HepG2 (cell line): ENCODE results near the gene PYGB. TPM values are rescaled to one million over a fixed set of nuclear protein-coding genes. Genes with fewer than 3 reads are reported as not detected.

Source experiments
- CBX1 ChIP-seq: IDR thresholded peaks from one replicate; pipeline ENCODE4 v1.6.1; 2016; ENCODE audit warnings: antibody characterized with exemption, low read depth
- CREM ChIP-seq, 2 experiments: sonication (generic) in 1 of 2; formaldehyde crosslinking in 1 of 2; IDR thresholded peaks; 2 replicates each; pipeline versions ENCODE4 v1.4.0 to v1.6.1; 2016 to 2020; ENCODE audit warnings: antibody characterized with exemption in 1 of 2, mild to moderate bottlenecking in 1 of 2, missing genetic modification reagents in 1 of 2
- ELF3 ChIP-seq: IDR thresholded peaks from 2 replicates; pipeline ENCODE4 v1.6.1; 2016; ENCODE audit warnings: missing genetic modification reagents, missing compliant biosample characterization
- FOXA1 ChIP-seq, 2 experiments: fragments of 450-650 bp in 1 of 2; sonication (generic) in 1 of 2; formaldehyde crosslinking in 1 of 2; IDR thresholded peaks; 2 replicates each; pipeline versions ENCODE4 v1.4.0 to v1.6.1; 2016 to 2020; ENCODE audit warnings: missing genetic modification reagents in 1 of 2
- GLMP ChIP-seq: sonication (generic); formaldehyde crosslinking; IDR thresholded peaks from 2 replicates; pipeline ENCODE4 v1.9.0; 2021; ENCODE audit warnings: missing genetic modification reagents, mild to moderate bottlenecking, borderline replicate concordance
- GMEB1 ChIP-seq: sonication (generic); formaldehyde crosslinking; IDR thresholded peaks from 2 replicates; pipeline ENCODE4 v1.5.1; 2020; ENCODE audit warnings: missing genetic modification reagents, mild to moderate bottlenecking, borderline replicate concordance
- HBP1 ChIP-seq: IDR thresholded peaks from 2 replicates; pipeline ENCODE4 v1.6.1; 2016; ENCODE audit warnings: low read depth, control low read depth
- MAX ChIP-seq: IDR thresholded peaks from 2 replicates; pipeline ENCODE4 v1.6.1; 2012; ENCODE audit warnings: inconsistent platforms
- NCOA1 ChIP-seq: sonication (generic); formaldehyde crosslinking; IDR thresholded peaks from 2 replicates; pipeline ENCODE4 v1.9.0; 2021; ENCODE audit warnings: missing genetic modification reagents
- NPAS2 ChIP-seq: sonication (generic); formaldehyde crosslinking; IDR thresholded peaks from 2 replicates; pipeline ENCODE4 v1.8.0; 2022; ENCODE audit warnings: mild to moderate bottlenecking, missing genetic modification reagents, borderline replicate concordance
- PRPF4 ChIP-seq: fragments of 200-400 bp; formaldehyde crosslinking; IDR thresholded peaks from 2 replicates; pipeline ENCODE4 v1.6.1; 2016; ENCODE audit warnings: low read length, low read depth; ENCODE audit not compliant: poor library complexity, severe bottlenecking
- SIX4 ChIP-seq: sonication (generic); formaldehyde crosslinking; IDR thresholded peaks from 2 replicates; pipeline ENCODE4 v1.4.0; 2020; ENCODE audit warnings: missing genetic modification reagents
- ZBTB1 ChIP-seq: sonication (generic); formaldehyde crosslinking; IDR thresholded peaks from 2 replicates; pipeline ENCODE4 v1.4.0; 2020; ENCODE audit warnings: missing genetic modification reagents, borderline replicate concordance
- ZMAT3 ChIP-seq: sonication (generic); formaldehyde crosslinking; conservative IDR thresholded peaks from 2 replicates; pipeline ENCODE4 v1.7.0; 2021; ENCODE audit warnings: missing genetic modification reagents
- ZNF281 ChIP-seq: sonication (generic); formaldehyde crosslinking; IDR thresholded peaks from 2 replicates; pipeline ENCODE4 v1.4.0; 2020; ENCODE audit warnings: missing genetic modification reagents, borderline replicate concordance
- ZNF530 ChIP-seq: sonication (generic); formaldehyde crosslinking; IDR thresholded peaks from 2 replicates; pipeline ENCODE4 v1.5.0; 2020; ENCODE audit warnings: low read depth, mild to moderate bottlenecking, missing genetic modification reagents
- ZNF660 ChIP-seq: sonication (generic); formaldehyde crosslinking; IDR thresholded peaks from 2 replicates; pipeline ENCODE4 v1.5.1; 2020; ENCODE audit warnings: mild to moderate bottlenecking, low read depth, missing genetic modification reagents, borderline replicate concordance
- ZNF691 ChIP-seq: sonication (generic); formaldehyde crosslinking; IDR thresholded peaks from 2 replicates; pipeline ENCODE4 v1.4.0; 2020; ENCODE audit warnings: missing genetic modification reagents, low read depth, mild to moderate bottlenecking, borderline replicate concordance
- polyA plus RNA-seq, 8 experiments: library from polyadenylated mRNA; depleted of rRNA in 3 of 8; stranded (reverse) in 7 of 8; unstranded in 1 of 8; fragments of >200 nt; fragmentation: Illumina TruSeq in 4 of 8; extraction: Trizol in 4 of 8; gene quantifications; 2 replicates each; pipeline versions ENCODE4 v1.2.1 to v1.2.3, GENCODE V29; 2011 to 2016; ENCODE audit warnings: low read depth in 4 of 8, missing spikeins in 1 of 8, mixed read lengths in 1 of 8; ENCODE audit not compliant: insufficient read depth in 1 of 8
- total RNA-seq, 5 experiments: library from RNA; depleted of rRNA; stranded (reverse); fragments of >200 nt; fragmentation: Illumina TruSeq; extraction: Trizol; gene quantifications; 2 replicates each; pipeline ENCODE4 v1.2.3, GENCODE V29; 2016; ENCODE audit warnings: low read depth in 1 of 5

The PYGB gene
- total and polyA plus RNA-seq, 2 of the 13 experiments (the other 11 are each of a cell fraction or from before 2014, with no cell fraction given): 24.2 to 86.3 TPM

- TF ChIP-seq CBX1 (peak; percentile 94), GLMP (CRISPR knock-in tag) (peak; percentile 50; the same call in 1 of the 2 replicates), ZNF530 (CRISPR knock-in tag) (0 out of 2 replicates have a peak, but pooled peaks have one; percentile 65), FOXA1 (IDR thresholded peaks at IDR 0.05) (no peak), FOXA1 (CRISPR knock-in tag; IDR thresholded peaks at IDR 0.05) (0 out of 2 replicates have a peak, but pooled peaks have one; percentile 4), ZBTB1 (CRISPR knock-in tag) (0 out of 2 replicates have a peak, but pooled peaks have one; percentile 75), SIX4 (peak; percentile 81; the same call in 1 of the 2 replicates), CREM (IDR thresholded peaks at IDR 0.05) (no peak), CREM (CRISPR knock-in tag; IDR thresholded peaks at IDR 0.05) (no peak; the same call in 1 of the 2 replicates), ZNF691 (peak; percentile 87; the same call in 1 of the 2 replicates), GMEB1 (CRISPR knock-in tag) (peak; percentile 89), HBP1 (CRISPR knock-in tag) (peak; percentile 92), ZMAT3 (CRISPR knock-in tag) (peak; percentile 94), NPAS2 (CRISPR knock-in tag) (no peak), PRPF4 (no peak), MAX (peak; percentile 93), ELF3 (peak; percentile 82), ZNF281 (peak; percentile 54), ZNF660 (CRISPR knock-in tag) (0 out of 2 replicates have a peak, but pooled peaks have one; percentile 61), NCOA1 (CRISPR knock-in tag) (peak; percentile 10; the same call in 1 of the 2 replicates)
These were observed at the start of gene PYGB (continued) for GRCh38 chr20:25247956-25248785.
